GM12878 (cell line): ENCODE data around the gene CCDC88C. TPM values are rescaled to one million over a fixed set of nuclear protein-coding genes. Genes with fewer than 3 reads are reported as not detected.

ENCODE experiments used
- ATAC-seq: fragments of 200-7000 bp; cut with Tn5 transposase; 3 replicates; pipeline ENCODE4 v1.9.1; 2020; ENCODE audit warnings: mild to moderate bottlenecking, moderate library complexity
- BruUV-seq: library from RNA; stranded (reverse); fragments of 400-500 nt; replicated peaks from 2 replicates; lab custom pipeline; 2021; lab: Mats Ljungman, UMichigan
- CTCF ChIA-PET: fragments of 300-600 bp; sonication (Branson Sonifier 250); formaldehyde crosslinking; extraction: SDS; loops from one replicate; lab custom pipeline; 2021; ENCODE audit warnings: inconsistent platforms; lab: Yijun Ruan, JAX
- POLR2A ChIA-PET: fragments of 350-600 bp; formaldehyde crosslinking; extraction: SDS; loops from one replicate; lab custom pipeline; 2021; ENCODE audit warnings: inconsistent platforms; lab: Charles Lee
- RAD21 ChIA-PET: fragments of 300-600 bp; sonication (Branson Sonifier 250); formaldehyde crosslinking; loops from one replicate; lab custom pipeline; 2023; ENCODE audit warnings: antibody characterized with exemption; ENCODE audit not compliant: unreplicated experiment; lab: Charles Lee
- SMC1A ChIA-PET: fragments of 300-600 bp; sonication (Branson Sonifier 250); formaldehyde crosslinking; loops from one replicate; lab custom pipeline; 2023; ENCODE audit not compliant: unreplicated experiment, uncharacterized antibody; lab: Charles Lee
- DNase-seq: peaks from one replicate; pipeline ENCODE4 v3.0.0-alpha.2; 2011; ENCODE audit warnings: low read depth, low spot score
- FAIRE-seq: peaks from 3 replicates; lab custom pipeline; 2011; peaks lifted over from hg19 to GRCh38; lab: Jason Lieb, UNC
- H2AFZ ChIP-seq: 2 replicates; pipeline ENCODE4 v1.6.0; 2011; ENCODE audit warnings: low read depth, low read length, control low read depth; ENCODE audit not compliant: control insufficient read depth
- H3K27ac ChIP-seq: 2 replicates; pipeline ENCODE4 v1.5.1; 2011; ENCODE audit warnings: control low read depth; ENCODE audit not compliant: control insufficient read depth, insufficient read depth
- H3K27me3 ChIP-seq, 2 experiments: replicated peaks in 1 of 2; 2 replicates each; pipeline versions ENCODE4 v1.6.0 to v1.6.1; 2011; ENCODE audit warnings: low read length in 1 of 2; ENCODE audit not compliant: control insufficient read depth in 2 of 2, insufficient read depth in 2 of 2
- H3K36me3 ChIP-seq, 2 experiments: 2 replicates each; pipeline ENCODE4 v1.5.1; 2011; ENCODE audit warnings: low read length in 1 of 2; ENCODE audit not compliant: control insufficient read depth in 2 of 2, insufficient read depth in 2 of 2
- H3K4me1 ChIP-seq: 2 replicates; pipeline ENCODE4 v1.6.1; 2011; ENCODE audit warnings: mild to moderate bottlenecking, low read length, moderate library complexity, mixed read lengths; ENCODE audit not compliant: control insufficient read depth, insufficient read depth
- H3K4me2 ChIP-seq: 2 replicates; pipeline ENCODE4 v1.6.0; 2011; ENCODE audit warnings: control low read depth; ENCODE audit not compliant: control insufficient read depth, insufficient read depth
- H3K4me3 ChIP-seq: fragments of 200-600 bp; sonication (generic); 2 replicates; pipeline ENCODE4 v1.5.1; 2016
- H3K79me2 ChIP-seq: 2 replicates; pipeline ENCODE4 v1.6.0; 2011; ENCODE audit warnings: low read length; ENCODE audit not compliant: control insufficient read depth, insufficient read depth
- H3K9ac ChIP-seq: 2 replicates; pipeline ENCODE4 v1.8.0; 2011; ENCODE audit warnings: low read length, control low read depth, mixed read lengths; ENCODE audit not compliant: control insufficient read depth, insufficient read depth
- H3K9me3 ChIP-seq: replicated peaks from 3 replicates; pipeline ENCODE4 v1.5.1; 2011; ENCODE audit warnings: mild to moderate bottlenecking, low read length; ENCODE audit not compliant: control insufficient read depth, insufficient read depth
- H4K20me1 ChIP-seq: 2 replicates; pipeline ENCODE4 v1.6.0; 2011; ENCODE audit not compliant: control insufficient read depth, insufficient read depth
- CBFB ChIP-seq: IDR thresholded peaks from 2 replicates; pipeline ENCODE4 v1.6.1; 2016; ENCODE audit warnings: antibody characterized with exemption, low read depth
- ESRRA ChIP-seq: IDR thresholded peaks from 2 replicates; pipeline ENCODE4 v1.6.1; 2012; ENCODE audit warnings: mild to moderate bottlenecking, low read length, improper control_type of control experiment
- EZH2 ChIP-seq: IDR thresholded peaks from 2 replicates; pipeline ENCODE4 v1.6.1; 2012; ENCODE audit warnings: low read depth, mild to moderate bottlenecking, control low read depth, inconsistent platforms, low read length, borderline replicate concordance; ENCODE audit not compliant: control insufficient read depth
- GABPA ChIP-seq: IDR thresholded peaks from 2 replicates; pipeline ENCODE4 v1.6.1; 2014; ENCODE audit warnings: antibody characterized with exemption, low read depth, mild to moderate bottlenecking, inconsistent platforms
- HDGF ChIP-seq: fragments of 450-650 bp; IDR thresholded peaks from 2 replicates; pipeline ENCODE4 v1.6.1; 2016; ENCODE audit warnings: antibody characterized with exemption
- IRF4 ChIP-seq: IDR thresholded peaks from 2 replicates; pipeline ENCODE4 v1.6.1; 2011; ENCODE audit warnings: low read depth, low read length
- PML ChIP-seq: IDR thresholded peaks from 2 replicates; pipeline ENCODE4 v1.6.1; 2012; ENCODE audit warnings: low read length, inconsistent platforms
- SIN3A ChIP-seq: IDR thresholded peaks from 2 replicates; pipeline ENCODE4 v1.6.1; 2012; ENCODE audit warnings: low read depth, low read length, improper control_type of control experiment
- WGBS: methylation state at CpG from one replicate; pipeline ENCODE4 v1.1.6; 2016; ENCODE audit warnings: low lambda C conversion rate; ENCODE audit not compliant: insufficient replicate concordance, insufficient coverage; ENCODE audit errors: missing lambda C conversion rate; 5-methylcytosine and 5-hydroxymethylcytosine counted together
- in situ Hi-C: fragments of 300-500 bp; cut with MboI; formaldehyde crosslinking; loops from 9 replicates; pipeline ENCODE4 v1.14.3; 2018; ENCODE audit warnings: mixed read lengths
- intact Hi-C: fragments of 100-400 bp; cut with micrococcal nuclease; formaldehyde crosslinking; loops from one replicate; pipeline ENCODE4 v1.14.2; 2022; ENCODE audit not compliant: unreplicated experiment
- polyA plus RNA-seq, 11 experiments: library from polyadenylated mRNA; depleted of rRNA in 4 of 11; unstranded in 6 of 11; stranded (reverse) in 5 of 11; fragments of >200 nt; fragmentation: Nextera tagmentation in 4 of 11; fragmentation: Illumina TruSeq in 1 of 11; extraction: Ambion mirVana in 4 of 11; extraction: Trizol in 1 of 11; gene quantifications; 1 replicate in 1 of 11; 2 replicates in 10 of 11; pipeline versions ENCODE4 v1.2.1 to v1.2.3, GENCODE V29; 2011 to 2016; ENCODE audit warnings: inconsistent platforms in 2 of 11, missing spikeins in 2 of 11, low read depth in 1 of 11
- total RNA-seq, 4 experiments: library from RNA; depleted of rRNA in 3 of 4; stranded (reverse); fragments of >200 nt in 3 of 4; fragmentation: Illumina TruSeq in 1 of 4; extraction: Trizol in 1 of 4; gene quantifications; 2 replicates each; pipeline versions ENCODE4 v1.2.1 to v1.2.3, GENCODE V29; 2013 to 2021
- TF ChIP-seq, protein P1 (sequence below): fragments of 450-650 bp; IDR thresholded peaks from 2 replicates; pipeline ENCODE4 v1.6.1; 2016; ENCODE audit warnings: mild to moderate bottlenecking
- TF ChIP-seq, protein P2 (sequence below): fragments of 450-650 bp; formaldehyde crosslinking; IDR thresholded peaks from 2 replicates; pipeline ENCODE4 v1.4.0; 2020; ENCODE audit warnings: mild to moderate bottlenecking, moderate library complexity
- TF ChIP-seq, protein P3 (sequence below): fragments of 450-650 bp; formaldehyde crosslinking; IDR thresholded peaks from 2 replicates; pipeline ENCODE4 v1.4.0; 2022; ENCODE audit warnings: mild to moderate bottlenecking, moderate library complexity
- TF ChIP-seq, protein P4 (sequence below): IDR thresholded peaks from 2 replicates; pipeline ENCODE4 v1.6.1; 2011; ENCODE audit warnings: borderline replicate concordance, low read depth, mild to moderate bottlenecking, moderate library complexity, low read length; ENCODE audit not compliant: insufficient read depth, poor library complexity, severe bottlenecking

Gene CCDC88C
- total and polyA plus RNA-seq, 10 of the 15 experiments (the other 5 are each of a cell fraction or from before 2014, with no cell fraction given) = 4.0 to 79.6 (median 36.6) TPM

DNA sequence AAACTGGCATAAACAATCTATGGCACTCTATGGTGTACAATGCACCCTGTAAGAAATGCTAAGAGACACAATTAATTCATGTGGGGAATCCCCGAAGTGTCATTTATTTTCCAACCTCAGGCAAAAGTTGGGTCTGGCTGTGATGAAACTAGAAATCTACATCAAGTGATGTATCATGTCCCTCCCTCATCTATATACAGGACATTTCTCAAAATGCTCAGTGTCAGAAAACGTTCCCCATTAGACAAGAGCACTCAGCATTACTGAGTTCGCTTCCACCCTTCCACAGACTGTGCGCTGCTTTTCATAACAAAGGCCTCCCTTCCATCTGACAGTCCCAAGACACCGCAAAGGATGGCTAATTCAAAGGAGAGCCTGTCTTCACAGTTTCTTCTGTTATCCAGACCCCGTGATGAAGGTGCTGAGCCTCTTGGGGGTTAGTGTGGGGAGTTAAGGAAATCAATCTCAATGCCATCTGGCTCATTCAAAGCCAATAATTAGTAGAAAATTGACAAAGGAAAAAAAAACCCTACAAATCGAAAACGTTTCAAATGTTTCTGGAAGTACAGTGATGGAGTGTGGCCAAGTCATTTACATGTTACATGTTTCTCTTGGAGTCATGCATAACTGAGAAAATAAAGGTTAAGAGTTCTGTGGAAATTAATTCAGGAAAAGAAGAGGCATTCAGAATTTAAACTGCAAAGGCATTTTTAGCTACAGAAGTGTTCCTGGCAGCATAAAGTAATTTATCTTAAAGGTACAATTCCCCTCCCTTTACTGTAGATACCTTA, 7.5 kb downstream of the CCDC88C start:
- DNase-seq = no peak
- Histone ChIP-seq H3K36me3 (peaks cover 32 to 50% of the 10 kb centered on the region in 2 experiments), H3K27ac (peak overlapping the region; percentile 80), H3K79me2 (peaks cover 98% of the 10 kb centered on the region), H2AFZ (no peak overlapping the region), H3K4me1 (peaks cover 54% of the 10 kb centered on the region), H3K9me3 (no peaks in the 10 kb centered on the region), H4K20me1 (peaks cover 16% of the 10 kb centered on the region), H3K9ac (peak overlapping the region; percentile 3), H3K4me3 (peak overlapping the region; percentile 62), H3K4me2 (peak overlapping the region; percentile 81), H3K27me3 (no peaks in the 10 kb centered on the region)
- 14% methylated on average over 8 of the region's 8 CpGs for WGBS
- CTCF ChIA-PET = interaction anchor here (1.0 to 19.0 kb wide), 8 partner anchors 9 to 87 kb away, joined by 3 to 242 read pairs (median 6); no protein-coding TSS in a partner anchor
- FAIRE-seq = no peak
- SMC1A ChIA-PET = interaction anchor here (0.7 to 15.4 kb wide), 6 partner anchors 10 to 88 kb away, joined by 3 to 210 read pairs (median 152); no protein-coding TSS in a partner anchor
- RAD21 ChIA-PET = interaction anchor here (1.3 to 10.0 kb wide), 7 partner anchors 11 to 87 kb away, joined by 4 to 236 read pairs (median 24); no protein-coding TSS in a partner anchor
- peak; percentile 30 for ATAC-seq
- POLR2A ChIA-PET = interaction anchor here (0.7 to 9.2 kb wide), 11 partner anchors 8 to 95 kb away, joined by 3 to 140 read pairs (median 4); no protein-coding TSS in a partner anchor
- in situ Hi-C loops = no loop called here
- BruUV-seq = no TSS peak
- intact Hi-C loops = loop anchor here (2.0 kb wide), 1 partner anchor 13 kb away; no protein-coding TSS in a partner anchor
- TF ChIP-seq, protein P1, sequence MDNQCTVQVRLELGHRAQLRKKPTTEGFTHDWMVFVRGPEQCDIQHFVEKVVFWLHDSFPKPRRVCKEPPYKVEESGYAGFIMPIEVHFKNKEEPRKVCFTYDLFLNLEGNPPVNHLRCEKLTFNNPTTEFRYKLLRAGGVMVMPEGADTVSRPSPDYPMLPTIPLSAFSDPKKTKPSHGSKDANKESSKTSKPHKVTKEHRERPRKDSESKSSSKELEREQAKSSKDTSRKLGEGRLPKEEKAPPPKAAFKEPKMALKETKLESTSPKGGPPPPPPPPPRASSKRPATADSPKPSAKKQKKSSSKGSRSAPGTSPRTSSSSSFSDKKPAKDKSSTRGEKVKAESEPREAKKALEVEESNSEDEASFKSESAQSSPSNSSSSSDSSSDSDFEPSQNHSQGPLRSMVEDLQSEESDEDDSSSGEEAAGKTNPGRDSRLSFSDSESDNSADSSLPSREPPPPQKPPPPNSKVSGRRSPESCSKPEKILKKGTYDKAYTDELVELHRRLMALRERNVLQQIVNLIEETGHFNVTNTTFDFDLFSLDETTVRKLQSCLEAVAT = no peak
- TF ChIP-seq SIN3A (no peak), HDGF (no peak), GABPA (no peak), ESRRA (no peak), CBFB (no peak), IRF4 (no peak), PML (no peak), EZH2 (no peak)
- TF ChIP-seq, protein P2, sequence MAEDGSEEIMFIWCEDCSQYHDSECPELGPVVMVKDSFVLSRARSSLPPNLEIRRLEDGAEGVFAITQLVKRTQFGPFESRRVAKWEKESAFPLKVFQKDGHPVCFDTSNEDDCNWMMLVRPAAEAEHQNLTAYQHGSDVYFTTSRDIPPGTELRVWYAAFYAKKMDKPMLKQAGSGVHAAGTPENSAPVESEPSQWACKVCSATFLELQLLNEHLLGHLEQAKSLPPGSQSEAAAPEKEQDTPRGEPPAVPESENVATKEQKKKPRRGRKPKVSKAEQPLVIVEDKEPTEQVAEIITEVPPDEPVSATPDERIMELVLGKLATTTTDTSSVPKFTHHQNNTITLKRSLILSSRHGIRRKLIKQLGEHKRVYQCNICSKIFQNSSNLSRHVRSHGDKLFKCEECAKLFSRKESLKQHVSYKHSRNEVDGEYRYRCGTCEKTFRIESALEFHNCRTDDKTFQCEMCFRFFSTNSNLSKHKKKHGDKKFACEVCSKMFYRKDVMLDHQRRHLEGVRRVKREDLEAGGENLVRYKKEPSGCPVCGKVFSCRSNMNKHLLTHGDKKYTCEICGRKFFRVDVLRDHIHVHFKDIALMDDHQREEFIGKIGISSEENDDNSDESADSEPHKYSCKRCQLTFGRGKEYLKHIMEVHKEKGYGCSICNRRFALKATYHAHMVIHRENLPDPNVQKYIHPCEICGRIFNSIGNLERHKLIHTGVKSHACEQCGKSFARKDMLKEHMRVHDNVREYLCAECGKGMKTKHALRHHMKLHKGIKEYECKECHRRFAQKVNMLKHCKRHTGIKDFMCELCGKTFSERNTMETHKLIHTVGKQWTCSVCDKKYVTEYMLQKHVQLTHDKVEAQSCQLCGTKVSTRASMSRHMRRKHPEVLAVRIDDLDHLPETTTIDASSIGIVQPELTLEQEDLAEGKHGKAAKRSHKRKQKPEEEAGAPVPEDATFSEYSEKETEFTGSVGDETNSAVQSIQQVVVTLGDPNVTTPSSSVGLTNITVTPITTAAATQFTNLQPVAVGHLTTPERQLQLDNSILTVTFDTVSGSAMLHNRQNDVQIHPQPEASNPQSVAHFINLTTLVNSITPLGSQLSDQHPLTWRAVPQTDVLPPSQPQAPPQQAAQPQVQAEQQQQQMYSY (CRISPR knock-in tag) = no peak
- TF ChIP-seq, protein P3, sequence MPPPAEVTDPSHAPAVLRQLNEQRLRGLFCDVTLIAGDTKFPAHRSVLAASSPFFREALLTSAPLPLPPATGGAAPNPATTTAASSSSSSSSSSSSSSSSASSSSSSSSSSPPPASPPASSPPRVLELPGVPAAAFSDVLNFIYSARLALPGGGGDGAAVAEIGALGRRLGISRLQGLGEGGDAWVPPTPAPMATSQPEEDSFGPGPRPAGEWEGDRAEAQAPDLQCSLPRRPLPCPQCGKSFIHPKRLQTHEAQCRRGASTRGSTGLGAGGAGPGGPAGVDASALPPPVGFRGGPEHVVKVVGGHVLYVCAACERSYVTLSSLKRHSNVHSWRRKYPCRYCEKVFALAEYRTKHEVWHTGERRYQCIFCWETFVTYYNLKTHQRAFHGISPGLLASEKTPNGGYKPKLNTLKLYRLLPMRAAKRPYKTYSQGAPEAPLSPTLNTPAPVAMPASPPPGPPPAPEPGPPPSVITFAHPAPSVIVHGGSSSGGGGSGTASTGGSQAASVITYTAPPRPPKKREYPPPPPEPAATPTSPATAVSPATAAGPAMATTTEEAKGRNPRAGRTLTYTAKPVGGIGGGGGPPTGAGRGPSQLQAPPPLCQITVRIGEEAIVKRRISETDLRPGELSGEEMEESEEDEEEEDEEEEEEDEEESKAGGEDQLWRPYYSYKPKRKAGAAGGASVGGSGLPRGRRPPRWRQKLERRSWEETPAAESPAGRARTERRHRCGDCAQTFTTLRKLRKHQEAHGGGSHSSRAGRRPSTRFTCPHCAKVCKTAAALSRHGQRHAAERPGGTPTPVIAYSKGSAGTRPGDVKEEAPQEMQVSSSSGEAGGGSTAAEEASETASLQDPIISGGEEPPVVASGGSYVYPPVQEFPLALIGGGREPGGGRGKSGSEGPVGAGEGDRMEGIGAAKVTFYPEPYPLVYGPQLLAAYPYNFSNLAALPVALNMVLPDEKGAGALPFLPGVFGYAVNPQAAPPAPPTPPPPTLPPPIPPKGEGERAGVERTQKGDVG (CRISPR knock-in tag) = no peak
- TF ChIP-seq, protein P4, sequence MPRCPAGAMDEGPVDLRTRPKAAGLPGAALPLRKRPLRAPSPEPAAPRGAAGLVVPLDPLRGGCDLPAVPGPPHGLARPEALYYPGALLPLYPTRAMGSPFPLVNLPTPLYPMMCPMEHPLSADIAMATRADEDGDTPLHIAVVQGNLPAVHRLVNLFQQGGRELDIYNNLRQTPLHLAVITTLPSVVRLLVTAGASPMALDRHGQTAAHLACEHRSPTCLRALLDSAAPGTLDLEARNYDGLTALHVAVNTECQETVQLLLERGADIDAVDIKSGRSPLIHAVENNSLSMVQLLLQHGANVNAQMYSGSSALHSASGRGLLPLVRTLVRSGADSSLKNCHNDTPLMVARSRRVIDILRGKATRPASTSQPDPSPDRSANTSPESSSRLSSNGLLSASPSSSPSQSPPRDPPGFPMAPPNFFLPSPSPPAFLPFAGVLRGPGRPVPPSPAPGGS = peak; percentile 43
